Cerebellar nuclear complex (tissue), 1 donor: Measurements from ENCODE around the gene ZNF384.

ENCODE experiments used
- DNase-seq, 2 experiments: peaks; one replicate each; lab custom pipeline; 2025; lab: John Stamatoyannopoulos, UW

Gene ZNF384

GRCh38 chr12:6699259-6699988 lies 10.2 kb upstream of the ZNF384 start:
- DNase-seq: no peak

- DNase-seq: no peak
Measured at GRCh38 chr12:6698352-6699046, 9.3 kb upstream of the ZNF384 start.

- DNase-seq: no peak
Measured at GRCh38 chr12:6697584-6698351, 8.6 kb upstream of the ZNF384 start.

GRCh38 chr12:6696690-6697583 lies 7.8 kb upstream of the ZNF384 start:
- DNase-seq: no peak

- no peak for DNase-seq
Measured at GRCh38 chr12:6695313-6696045, 6.3 kb upstream of the ZNF384 start.

GRCh38 chr12:6694701-6695100 lies 5.5 kb upstream of the ZNF384 start:
- DNase-seq: no peak

GRCh38 chr12:6693832-6694355 lies 4.7 kb upstream of the ZNF384 start:
- DNase-seq: no peak

- DNase-seq: no peak
Measured at GRCh38 chr12:6692888-6693287, 3.7 kb upstream of the ZNF384 start.

- no peak for DNase-seq
Measured at GRCh38 chr12:6691473-6691872, 2.3 kb upstream of the ZNF384 start.

- peak in 1 of 2 experiments; percentile 11 for DNase-seq
Measured at GRCh38 chr12:6688543-6688998, 604 bp downstream of the ZNF384 start.

- DNase-seq: no peak
Measured at GRCh38 chr12:6685814-6686213, 3.4 kb downstream of the ZNF384 start.

- no peak for DNase-seq
Measured at GRCh38 chr12:6684609-6685008, 4.6 kb downstream of the ZNF384 start.

- DNase-seq: no peak
Measured at GRCh38 chr12:6676962-6677361, 12.2 kb downstream of the ZNF384 start.

GRCh38 chr12:6672143-6672542 lies 17.0 kb downstream of the ZNF384 start:
- no peak for DNase-seq

GRCh38 chr12:6667559-6668210 lies 21.5 kb downstream of the ZNF384 start:
- DNase-seq: no peak

- no peak for DNase-seq
Measured at GRCh38 chr12:6666211-6666610, 23.0 kb downstream of the ZNF384 start.

GRCh38 chr12:6664902-6665301 lies 24.3 kb downstream of the ZNF384 start:
- no peak for DNase-seq

GRCh38 chr12:6662906-6663742 lies 26.1 kb downstream of the ZNF384 start, which contains the start of gene ING4:
ING4 (minus strand) TSS chr12:6663119; CDS start chr12:6663101, 18 bp downstream.
- DNase-seq: peak; percentile 87 to 96

- no peak for DNase-seq
Measured at GRCh38 chr12:6662602-6662905, 26.6 kb downstream of the ZNF384 start.
